Measurements from ENCODE around the gene CLMP.

CLMP gene

DNA sequence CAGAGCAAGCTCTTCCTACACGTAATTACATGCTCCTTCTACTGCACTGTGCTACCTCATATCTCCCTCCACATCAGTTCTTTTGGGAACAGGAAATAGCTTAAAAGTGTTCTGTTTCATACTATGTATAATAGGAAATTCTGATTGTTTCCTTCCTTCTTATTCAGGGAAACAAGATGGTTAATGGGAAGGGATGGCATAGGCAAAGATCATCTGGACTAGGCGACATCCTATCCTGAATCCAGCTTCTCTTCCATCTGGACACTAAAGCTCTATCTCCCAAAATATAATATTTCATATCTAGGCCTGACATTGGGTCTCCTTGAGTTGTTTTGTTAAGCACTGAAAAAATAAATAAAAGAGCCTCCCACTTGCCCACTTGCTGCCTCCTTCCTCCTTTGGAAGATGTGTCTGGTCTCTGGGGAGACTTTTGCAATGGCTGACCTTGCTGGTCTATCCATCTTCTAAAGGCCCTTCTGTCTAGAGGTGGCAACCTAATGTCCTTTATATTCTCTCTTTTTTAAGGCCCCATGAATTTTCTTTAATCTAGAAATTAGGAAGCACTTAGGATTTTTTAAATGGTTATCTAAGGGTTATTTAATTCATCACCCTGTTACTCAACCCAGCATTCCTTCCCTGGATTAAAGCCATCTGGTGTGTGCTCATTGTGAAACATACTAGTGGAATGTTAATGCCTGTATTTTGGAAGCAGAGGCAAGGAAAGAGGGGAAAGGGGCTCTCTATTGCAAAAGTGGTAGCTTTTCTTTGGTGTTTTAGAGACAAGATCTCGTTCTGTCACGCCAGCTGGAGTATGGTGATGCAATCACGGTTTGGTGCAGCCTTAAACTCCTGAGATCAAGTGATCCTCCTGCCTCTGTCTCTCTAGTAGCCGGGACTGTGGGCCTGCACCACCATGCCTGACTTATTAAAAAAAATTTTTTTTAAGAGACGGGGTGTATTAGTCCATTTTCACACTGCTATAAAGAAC, 20.6 kb downstream of the CLMP start:
- no peak for TF ChIP-seq POLR2AphosphoS5 (IDR thresholded peaks at IDR 0.05; ENCODE audit: low read depth, low read length)
- TF ChIP-seq FOXP2 (optimal IDR thresholded peaks at IDR 0.05; ENCODE audit: borderline replicate concordance, extremely low read depth, extremely low read length, insufficient read depth): no peak
- TF ChIP-seq, protein P1, sequence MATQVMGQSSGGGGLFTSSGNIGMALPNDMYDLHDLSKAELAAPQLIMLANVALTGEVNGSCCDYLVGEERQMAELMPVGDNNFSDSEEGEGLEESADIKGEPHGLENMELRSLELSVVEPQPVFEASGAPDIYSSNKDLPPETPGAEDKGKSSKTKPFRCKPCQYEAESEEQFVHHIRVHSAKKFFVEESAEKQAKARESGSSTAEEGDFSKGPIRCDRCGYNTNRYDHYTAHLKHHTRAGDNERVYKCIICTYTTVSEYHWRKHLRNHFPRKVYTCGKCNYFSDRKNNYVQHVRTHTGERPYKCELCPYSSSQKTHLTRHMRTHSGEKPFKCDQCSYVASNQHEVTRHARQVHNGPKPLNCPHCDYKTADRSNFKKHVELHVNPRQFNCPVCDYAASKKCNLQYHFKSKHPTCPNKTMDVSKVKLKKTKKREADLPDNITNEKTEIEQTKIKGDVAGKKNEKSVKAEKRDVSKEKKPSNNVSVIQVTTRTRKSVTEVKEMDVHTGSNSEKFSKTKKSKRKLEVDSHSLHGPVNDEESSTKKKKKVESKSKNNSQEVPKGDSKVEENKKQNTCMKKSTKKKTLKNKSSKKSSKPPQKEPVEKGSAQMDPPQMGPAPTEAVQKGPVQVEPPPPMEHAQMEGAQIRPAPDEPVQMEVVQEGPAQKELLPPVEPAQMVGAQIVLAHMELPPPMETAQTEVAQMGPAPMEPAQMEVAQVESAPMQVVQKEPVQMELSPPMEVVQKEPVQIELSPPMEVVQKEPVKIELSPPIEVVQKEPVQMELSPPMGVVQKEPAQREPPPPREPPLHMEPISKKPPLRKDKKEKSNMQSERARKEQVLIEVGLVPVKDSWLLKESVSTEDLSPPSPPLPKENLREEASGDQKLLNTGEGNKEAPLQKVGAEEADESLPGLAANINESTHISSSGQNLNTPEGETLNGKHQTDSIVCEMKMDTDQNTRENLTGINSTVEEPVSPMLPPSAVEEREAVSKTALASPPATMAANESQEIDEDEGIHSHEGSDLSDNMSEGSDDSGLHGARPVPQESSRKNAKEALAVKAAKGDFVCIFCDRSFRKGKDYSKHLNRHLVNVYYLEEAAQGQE (IDR thresholded peaks at IDR 0.05; ENCODE audit: insufficient read depth in 1 of 2, low read depth in 2 of 2, low read length in 2 of 2): no peak
- no peak for TF ChIP-seq SIN3A (IDR thresholded peaks at IDR 0.05; ENCODE audit: borderline replicate concordance, insufficient read depth, low read length)
- TF ChIP-seq TAF1 (IDR thresholded peaks at IDR 0.05; ENCODE audit: borderline replicate concordance, insufficient read depth, low read length): no peak

DNA sequence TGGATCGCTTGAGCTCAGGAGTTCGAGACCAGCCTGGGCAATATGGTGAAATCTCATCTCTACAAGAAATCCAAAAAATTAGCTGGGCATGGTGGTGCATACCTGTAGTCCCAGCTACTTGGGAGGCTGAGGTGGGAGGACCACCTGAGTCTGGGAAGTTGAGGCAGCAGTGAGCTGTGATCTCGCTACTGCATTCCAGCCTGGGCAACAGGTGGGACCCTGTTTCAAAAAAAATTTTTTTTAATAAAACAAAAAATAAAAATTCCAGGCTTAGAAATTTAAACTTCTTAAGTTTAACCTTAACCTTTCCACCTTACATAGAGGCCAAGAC, 21.2 kb downstream of the CLMP start:
- TF ChIP-seq, protein P1 (IDR thresholded peaks at IDR 0.05; ENCODE audit: insufficient read depth in 1 of 2, low read depth in 2 of 2, low read length in 2 of 2): no peak
- TF ChIP-seq SIN3A (IDR thresholded peaks at IDR 0.05; ENCODE audit: borderline replicate concordance, insufficient read depth, low read length): no peak
- TF ChIP-seq TAF1 (IDR thresholded peaks at IDR 0.05; ENCODE audit: borderline replicate concordance, insufficient read depth, low read length): no peak
- no peak for TF ChIP-seq POLR2AphosphoS5 (IDR thresholded peaks at IDR 0.05; ENCODE audit: low read depth, low read length)
- no peak for TF ChIP-seq FOXP2 (optimal IDR thresholded peaks at IDR 0.05; ENCODE audit: borderline replicate concordance, extremely low read depth, extremely low read length, insufficient read depth)

DNA sequence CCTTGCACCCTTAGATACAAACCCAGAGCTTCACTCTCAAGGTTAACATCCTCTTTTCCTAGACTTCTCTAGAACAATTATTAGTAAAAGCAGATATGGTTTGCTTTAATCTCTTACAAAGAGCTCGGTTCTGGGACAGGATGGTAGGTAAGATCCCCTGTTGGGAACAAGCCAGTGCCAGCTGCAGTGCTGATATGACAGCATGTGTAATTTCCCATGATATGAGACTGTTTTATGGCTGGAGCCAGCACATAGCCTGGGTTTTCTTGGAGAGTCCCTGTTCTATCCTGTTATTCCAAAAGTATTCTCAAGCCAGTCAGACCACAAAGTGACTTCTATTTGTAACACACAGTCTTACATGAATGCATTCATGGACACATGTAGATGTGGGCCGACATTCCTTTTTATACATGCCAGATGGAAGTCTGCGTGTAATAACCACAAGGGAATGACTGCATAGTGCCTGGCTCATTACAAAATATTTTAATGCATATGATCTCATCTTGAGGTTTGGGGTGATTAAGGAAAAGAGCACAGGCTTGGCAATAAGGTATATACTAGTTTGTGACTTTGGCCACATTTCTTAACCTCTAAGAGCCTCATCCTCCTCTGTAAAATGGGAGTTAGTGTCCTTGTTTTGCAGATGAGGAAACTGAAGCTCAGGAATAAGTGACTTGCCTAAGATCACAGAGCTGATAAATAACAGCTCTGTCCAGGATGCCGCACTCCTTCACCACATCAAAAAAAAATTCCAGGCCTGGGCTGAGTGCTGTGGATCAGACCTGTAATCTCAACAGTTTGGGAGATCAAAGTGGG, 21.8 kb downstream of the CLMP start:
- TF ChIP-seq POLR2AphosphoS5 (IDR thresholded peaks at IDR 0.05; ENCODE audit: low read depth, low read length) (no peak), FOXP2 (optimal IDR thresholded peaks at IDR 0.05; ENCODE audit: borderline replicate concordance, extremely low read depth, extremely low read length, insufficient read depth) (no peak), SIN3A (IDR thresholded peaks at IDR 0.05; ENCODE audit: borderline replicate concordance, insufficient read depth, low read length) (no peak), TAF1 (IDR thresholded peaks at IDR 0.05; ENCODE audit: borderline replicate concordance, insufficient read depth, low read length) (no peak)
- TF ChIP-seq, protein P1 (IDR thresholded peaks at IDR 0.05; ENCODE audit: insufficient read depth in 1 of 2, low read depth in 2 of 2, low read length in 2 of 2): no peak

DNA sequence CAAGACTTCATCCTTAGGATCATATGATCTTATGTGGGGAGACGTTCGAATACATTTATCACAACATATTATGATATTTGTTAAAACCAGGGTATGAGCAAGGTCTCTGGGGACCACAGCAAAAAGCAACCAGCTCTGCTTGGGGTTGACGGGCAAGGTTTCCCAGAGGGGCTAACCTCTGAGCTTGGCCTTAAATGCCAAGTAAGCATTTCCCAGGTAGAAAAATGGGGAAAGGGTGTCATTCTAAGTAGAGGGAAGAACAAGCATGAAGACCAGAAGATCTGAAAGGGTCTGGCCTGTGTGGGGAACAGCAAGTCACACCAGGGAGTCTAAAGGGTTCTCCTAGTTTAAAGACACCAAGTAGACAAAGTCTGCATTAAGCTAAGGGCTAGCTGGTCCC, 24.1 kb downstream of the CLMP start:
- TF ChIP-seq TAF1 (IDR thresholded peaks at IDR 0.05; ENCODE audit: borderline replicate concordance, insufficient read depth, low read length) (no peak), SIN3A (IDR thresholded peaks at IDR 0.05; ENCODE audit: borderline replicate concordance, insufficient read depth, low read length) (no peak), POLR2AphosphoS5 (IDR thresholded peaks at IDR 0.05; ENCODE audit: low read depth, low read length) (no peak), FOXP2 (optimal IDR thresholded peaks at IDR 0.05; ENCODE audit: borderline replicate concordance, extremely low read depth, extremely low read length, insufficient read depth) (no peak)
- TF ChIP-seq, protein P1 (IDR thresholded peaks at IDR 0.05; ENCODE audit: insufficient read depth in 1 of 2, low read depth in 2 of 2, low read length in 2 of 2): no peak

All from PFSK-1 (cell line).